Activated CD8-positive, alpha-beta T cell treated with anti-CD3 and anti-CD28 coated beads for 36 hours (primary cell): Measurements from ENCODE around the gene TP73. TPM values are rescaled to one million over a fixed set of nuclear protein-coding genes. Genes with fewer than 3 reads are reported as not detected.
A peak's percentile ranks its signal among the peaks of the same experiment; 100 is the strongest.

Experiments used
- ATAC-seq: fragments of 200-7000 bp; cut with Tn5 transposase; one replicate; pipeline ENCODE4 v1.10.0; 2021; ENCODE audit warnings: mild to moderate bottlenecking, moderate library complexity
- CTCF ChIA-PET: fragments of 350-600 bp; sonication (Branson Sonifier 250); formaldehyde crosslinking; loops from one replicate; lab custom pipeline; 2021; ENCODE audit warnings: antibody characterized with exemption; lab: Charles Lee
- POLR2A ChIA-PET: fragments of 350-600 bp; sonication (Branson Sonifier 250); formaldehyde crosslinking; loops from one replicate; lab custom pipeline; 2021; ENCODE audit warnings: antibody characterized with exemption; lab: Charles Lee
- DNase-seq: peaks from one replicate; pipeline ENCODE4 v3.0.0-alpha.2; 2020
- H3K27ac Mint-ChIP-seq: one replicate; pipeline ENCODE4 v1.8.0; 2021; ENCODE audit warnings: mild to moderate bottlenecking, mixed read lengths
- H3K27me3 Mint-ChIP-seq: one replicate; pipeline ENCODE4 v1.8.0; 2021; ENCODE audit warnings: mixed read lengths
- H3K36me3 Mint-ChIP-seq: one replicate; pipeline ENCODE4 v1.8.0; 2021; ENCODE audit warnings: low read depth, mixed read lengths
- H3K4me1 Mint-ChIP-seq: one replicate; pipeline ENCODE4 v1.8.0; 2021; ENCODE audit warnings: low read depth, mixed read lengths
- H3K4me3 Mint-ChIP-seq: one replicate; pipeline ENCODE4 v1.8.0; 2021; ENCODE audit warnings: mild to moderate bottlenecking, moderate library complexity, mixed read lengths
- H3K9me3 Mint-ChIP-seq: one replicate; pipeline ENCODE4 v1.8.0; 2021; ENCODE audit warnings: mixed read lengths
- intact Hi-C: fragments of 100-400 bp; cut with micrococcal nuclease; formaldehyde crosslinking; loops from one replicate; pipeline ENCODE4 v1.10.0; 2022
- total RNA-seq, 2 experiments: library from RNA; stranded (reverse); gene quantifications; one replicate each; pipeline ENCODE4 v1.2.3, GENCODE V29; 2021
- TF ChIP-seq, protein P1 (sequence below): fragments of 200-600 bp; IDR thresholded peaks from one replicate; pipeline ENCODE4 v1.8.0; 2022; ENCODE audit warnings: antibody characterized with exemption, mild to moderate bottlenecking

TP73 gene
- total RNA-seq, 2 experiments from 2014 or later, result 0.60 to 0.68 TPM

DNA sequence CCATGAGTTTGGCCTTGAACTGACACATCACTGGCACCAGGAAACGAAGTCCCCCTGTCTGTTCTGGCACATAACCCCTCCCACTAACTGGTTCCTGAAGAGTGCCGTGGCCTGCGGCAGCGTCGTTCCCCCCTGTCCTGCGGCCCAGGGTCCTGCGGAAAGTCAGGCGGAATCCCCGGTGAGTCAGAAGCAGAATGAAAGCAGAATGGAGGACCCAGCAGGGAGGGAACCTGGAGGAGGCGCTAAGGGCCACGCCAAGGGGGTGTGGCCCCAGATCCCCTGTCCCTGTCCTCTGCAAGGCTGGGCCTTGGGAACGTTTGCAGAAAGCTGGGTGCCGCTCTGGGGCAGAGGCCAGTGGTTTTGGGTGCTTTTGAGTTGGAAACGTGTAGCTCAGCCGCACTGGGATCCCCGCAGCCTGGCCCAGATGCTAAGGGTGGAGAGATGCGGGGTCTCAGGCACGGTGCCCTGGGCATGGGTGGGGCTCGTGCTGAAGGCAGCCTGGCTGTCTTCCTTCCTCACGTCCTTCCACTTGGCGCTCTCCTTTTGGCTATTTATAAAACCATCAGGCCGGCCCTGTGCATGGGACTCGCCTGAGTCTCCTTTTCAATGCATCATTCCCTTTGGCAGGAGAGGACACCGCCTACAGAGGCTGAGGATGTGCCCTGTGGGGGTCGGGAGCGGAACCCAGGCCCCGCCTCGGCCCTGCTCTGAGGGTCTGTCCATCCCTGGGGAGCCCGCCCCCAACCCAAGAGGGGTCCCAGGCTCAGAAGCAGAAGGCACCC is 36.2 kb downstream of the TP73 start:
- TF ChIP-seq, protein P1, sequence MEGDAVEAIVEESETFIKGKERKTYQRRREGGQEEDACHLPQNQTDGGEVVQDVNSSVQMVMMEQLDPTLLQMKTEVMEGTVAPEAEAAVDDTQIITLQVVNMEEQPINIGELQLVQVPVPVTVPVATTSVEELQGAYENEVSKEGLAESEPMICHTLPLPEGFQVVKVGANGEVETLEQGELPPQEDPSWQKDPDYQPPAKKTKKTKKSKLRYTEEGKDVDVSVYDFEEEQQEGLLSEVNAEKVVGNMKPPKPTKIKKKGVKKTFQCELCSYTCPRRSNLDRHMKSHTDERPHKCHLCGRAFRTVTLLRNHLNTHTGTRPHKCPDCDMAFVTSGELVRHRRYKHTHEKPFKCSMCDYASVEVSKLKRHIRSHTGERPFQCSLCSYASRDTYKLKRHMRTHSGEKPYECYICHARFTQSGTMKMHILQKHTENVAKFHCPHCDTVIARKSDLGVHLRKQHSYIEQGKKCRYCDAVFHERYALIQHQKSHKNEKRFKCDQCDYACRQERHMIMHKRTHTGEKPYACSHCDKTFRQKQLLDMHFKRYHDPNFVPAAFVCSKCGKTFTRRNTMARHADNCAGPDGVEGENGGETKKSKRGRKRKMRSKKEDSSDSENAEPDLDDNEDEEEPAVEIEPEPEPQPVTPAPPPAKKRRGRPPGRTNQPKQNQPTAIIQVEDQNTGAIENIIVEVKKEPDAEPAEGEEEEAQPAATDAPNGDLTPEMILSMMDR, result no peak
- intact Hi-C loops, result no loop called here
- DNase-seq, result no peak
- Mint-ChIP-seq H3K4me1 (no peaks in the 10 kb centered on the region), H3K27ac (no peak overlapping the region), H3K36me3 (no peaks in the 10 kb centered on the region), H3K27me3 (peaks cover 3% of the 10 kb centered on the region), H3K4me3 (no peak overlapping the region), H3K9me3 (no peaks in the 10 kb centered on the region)
- CTCF ChIA-PET, result no interaction called here
- ATAC-seq, result peak; percentile 45
- POLR2A ChIA-PET, result no interaction called here

DNA sequence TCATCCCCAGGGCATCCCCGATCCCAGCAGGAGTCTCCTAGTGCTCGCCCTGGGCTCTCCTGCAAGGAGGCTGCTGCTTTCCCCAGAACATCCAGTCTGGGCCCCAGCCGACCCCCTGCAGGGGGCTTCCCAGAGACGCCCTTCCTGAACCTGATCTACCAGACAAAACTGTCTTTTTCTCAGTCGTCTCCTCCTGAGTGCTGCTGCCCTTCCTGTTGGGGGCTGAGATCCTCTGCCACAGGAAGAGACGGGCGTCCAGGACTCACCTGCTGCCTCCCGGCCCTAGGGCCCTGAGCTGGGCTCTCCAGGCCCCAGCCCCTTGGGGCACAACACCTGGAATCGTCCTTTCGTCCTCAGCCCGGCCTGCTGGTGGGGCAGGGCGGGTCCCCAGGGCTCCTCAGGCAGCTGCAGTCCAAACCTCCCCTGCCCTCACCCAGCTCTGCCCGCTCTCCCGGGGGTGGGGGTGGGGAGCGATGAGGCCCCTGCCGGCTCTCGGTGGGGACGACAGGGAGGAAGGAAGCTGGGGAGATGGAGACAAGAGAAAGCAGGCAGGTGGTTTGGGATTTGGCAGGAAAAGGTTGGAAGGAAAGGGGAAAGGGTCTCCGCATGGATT is 36.9 kb downstream of the TP73 start:
- Mint-ChIP-seq H3K9me3 (no peaks in the 10 kb centered on the region), H3K4me3 (no peak overlapping the region), H3K4me1 (no peaks in the 10 kb centered on the region), H3K36me3 (no peaks in the 10 kb centered on the region), H3K27ac (no peak overlapping the region), H3K27me3 (peaks cover 3% of the 10 kb centered on the region)
- POLR2A ChIA-PET, result no interaction called here
- intact Hi-C loops, result no loop called here
- DNase-seq, result no peak
- no peak for ATAC-seq
- CTCF ChIA-PET, result no interaction called here
- TF ChIP-seq, protein P1, result no peak

DNA sequence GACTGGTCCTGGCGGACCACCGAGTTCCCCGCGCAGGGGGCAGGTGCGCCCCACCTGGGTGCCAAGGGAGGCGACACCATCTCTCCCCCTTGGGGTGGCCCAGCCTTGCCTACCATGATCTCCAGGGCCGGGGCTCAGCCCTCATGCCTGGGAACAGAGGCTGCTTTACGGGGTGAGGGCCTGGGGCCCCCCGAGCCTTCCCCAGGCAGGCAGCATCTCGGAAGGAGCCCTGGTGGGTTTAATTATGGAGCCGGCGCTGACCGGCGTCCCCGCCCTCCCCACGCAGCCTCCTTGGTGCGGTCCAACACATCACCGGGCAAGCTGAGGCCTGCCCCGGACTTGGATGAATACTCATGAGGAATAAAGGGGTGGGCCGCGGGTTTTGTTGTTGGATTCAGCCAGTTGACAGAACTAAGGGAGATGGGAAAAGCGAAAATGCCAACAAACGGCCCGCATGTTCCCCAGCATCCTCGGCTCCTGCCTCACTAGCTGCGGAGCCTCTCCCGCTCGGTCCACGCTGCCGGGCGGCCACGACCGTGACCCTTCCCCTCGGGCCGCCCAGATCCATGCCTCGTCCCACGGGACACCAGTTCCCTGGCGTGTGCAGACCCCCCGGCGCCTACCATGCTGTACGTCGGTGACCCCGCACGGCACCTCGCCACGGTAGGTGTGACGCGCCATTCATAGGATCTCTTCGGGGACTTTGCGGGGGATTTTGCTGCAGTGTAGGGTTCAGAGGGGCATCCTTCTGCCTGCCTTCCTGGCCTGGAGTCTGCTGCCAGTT is 38.2 kb downstream of the TP73 start:
- Mint-ChIP-seq H3K4me1 (no peaks in the 10 kb centered on the region), H3K27ac (no peak overlapping the region), H3K9me3 (no peaks in the 10 kb centered on the region), H3K27me3 (peaks cover 1% of the 10 kb centered on the region), H3K36me3 (no peaks in the 10 kb centered on the region), H3K4me3 (no peak overlapping the region)
- intact Hi-C loops, result no loop called here
- ChIA-PET POLR2A (no interaction called here), CTCF (no interaction called here)
- no peak for ATAC-seq
- TF ChIP-seq, protein P1, result no peak
- no peak for DNase-seq

DNA sequence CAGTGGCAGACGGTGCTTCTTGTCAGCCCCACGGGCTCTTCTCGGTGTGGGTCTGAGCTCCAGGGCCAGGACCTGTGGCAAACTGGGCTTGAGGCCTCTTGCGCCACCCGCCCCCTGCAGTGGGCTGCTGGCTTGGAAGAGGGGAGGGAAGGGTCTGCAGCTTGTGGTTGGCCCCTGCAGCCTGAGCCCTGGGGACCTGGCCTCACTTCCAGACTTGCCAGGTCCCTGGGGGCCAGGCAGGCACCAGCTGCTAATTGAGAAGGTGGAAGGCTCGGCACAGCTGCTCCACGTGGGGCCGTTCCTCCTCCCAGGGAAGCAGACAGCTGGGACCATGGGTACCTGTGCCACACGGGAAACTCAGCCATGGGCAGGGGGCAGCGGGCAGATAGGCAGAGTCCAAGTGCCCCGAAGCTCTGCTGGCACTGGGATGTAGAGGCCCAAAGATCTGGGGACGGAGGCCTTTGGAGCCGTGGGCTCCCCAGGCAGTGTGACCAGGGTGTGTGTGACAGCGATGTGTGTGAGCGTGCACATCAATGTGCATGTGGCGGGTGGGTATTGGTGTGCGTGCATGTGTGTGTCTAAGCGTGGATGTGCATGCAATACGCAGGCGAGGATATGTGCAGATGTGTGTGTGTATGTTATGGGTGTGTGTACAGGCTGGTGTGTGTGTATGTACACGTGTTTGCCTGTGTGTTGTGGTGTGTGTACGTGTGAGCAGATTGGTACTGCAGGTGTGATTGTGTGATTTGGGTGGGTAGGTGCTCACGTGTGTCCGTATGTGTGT is 39.3 kb downstream of the TP73 start:
- TF ChIP-seq, protein P1, result no peak
- Mint-ChIP-seq H3K36me3 (no peaks in the 10 kb centered on the region), H3K9me3 (no peaks in the 10 kb centered on the region), H3K27ac (no peak overlapping the region), H3K4me3 (no peak overlapping the region), H3K4me1 (no peaks in the 10 kb centered on the region), H3K27me3 (peaks cover 4% of the 10 kb centered on the region)
- POLR2A ChIA-PET, result no interaction called here
- no peak for ATAC-seq
- intact Hi-C loops, result no loop called here
- CTCF ChIA-PET, result no interaction called here
- no peak for DNase-seq
